Inflammatory macrophage (primary cell): Measurements from ENCODE around the gene DLX5.

Experiments
- DNase-seq, 2 donors: peaks; one replicate each; pipeline ENCODE4 v3.0.0-alpha.2; 2020 to 2022

The DLX5 gene

DNA sequence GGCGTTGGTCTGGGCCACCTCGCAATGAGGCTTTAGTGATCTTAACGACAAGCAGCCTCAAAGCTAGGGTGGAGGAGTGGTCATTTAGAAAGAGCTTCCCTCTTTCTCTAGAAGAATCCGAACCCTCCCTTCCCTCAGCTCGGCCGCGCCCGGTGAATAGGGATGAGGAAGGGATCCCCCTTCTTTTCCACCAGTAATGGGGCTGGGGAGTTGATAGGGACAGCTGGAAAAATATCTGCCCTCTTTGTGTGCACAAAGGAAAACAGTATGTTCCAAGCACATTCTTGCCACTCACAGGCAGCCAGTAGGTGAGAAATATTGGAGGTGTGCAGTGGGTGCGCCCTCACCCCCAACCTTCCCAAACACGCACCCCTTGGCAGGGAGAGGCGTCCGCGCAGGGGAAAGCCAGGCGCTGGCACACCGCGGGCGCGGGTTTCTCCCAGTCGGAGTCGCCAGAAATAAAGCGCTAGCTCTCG is 6.5 kb downstream of the DLX5 start:
- no peak for DNase-seq

DNA sequence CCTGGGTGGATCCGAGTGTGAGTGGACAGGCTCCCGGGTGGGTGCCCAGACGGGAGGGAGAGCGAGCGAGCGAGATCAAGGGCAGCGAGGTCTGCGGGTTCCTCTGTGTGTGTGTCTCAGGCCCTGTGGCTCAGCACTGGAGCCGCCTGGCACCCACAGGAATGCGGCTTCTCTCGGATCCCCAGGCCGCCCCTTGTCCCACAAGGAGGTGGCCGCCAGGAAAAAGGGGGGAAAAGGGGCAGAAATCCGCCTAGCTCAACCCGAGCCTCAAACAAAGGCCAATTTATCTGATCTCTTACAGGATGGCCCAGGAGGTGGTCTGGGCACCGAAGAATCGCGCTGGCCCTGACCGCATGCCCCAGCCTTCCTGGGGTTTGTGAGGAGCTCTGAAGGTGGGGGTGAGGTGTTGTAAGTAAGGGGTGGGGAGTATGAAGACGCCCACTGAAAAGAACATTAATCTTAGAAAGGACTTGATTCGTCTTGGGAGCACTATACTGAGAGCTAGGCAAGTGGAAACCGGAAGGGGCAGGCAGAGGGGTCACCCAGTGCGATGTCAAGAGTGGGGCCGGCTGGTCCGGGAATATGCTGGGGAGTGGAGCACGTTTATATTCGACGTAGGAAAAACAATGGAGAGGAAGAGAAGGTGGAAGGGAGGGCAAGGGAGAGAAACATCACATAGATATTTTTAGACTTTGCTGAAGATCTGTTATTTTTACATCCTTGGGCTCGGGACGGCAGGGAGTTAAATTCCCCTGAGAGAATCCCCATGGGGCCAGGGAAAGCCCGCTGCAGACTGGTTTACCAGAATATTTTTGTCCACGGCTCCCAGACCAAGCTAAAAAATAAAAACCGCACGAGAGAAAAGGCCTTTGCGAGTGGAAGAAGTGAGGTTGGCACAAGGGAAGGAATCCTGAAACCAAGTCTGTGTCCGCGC is 7.2 kb downstream of the DLX5 start:
- DNase-seq: no peak

DNA sequence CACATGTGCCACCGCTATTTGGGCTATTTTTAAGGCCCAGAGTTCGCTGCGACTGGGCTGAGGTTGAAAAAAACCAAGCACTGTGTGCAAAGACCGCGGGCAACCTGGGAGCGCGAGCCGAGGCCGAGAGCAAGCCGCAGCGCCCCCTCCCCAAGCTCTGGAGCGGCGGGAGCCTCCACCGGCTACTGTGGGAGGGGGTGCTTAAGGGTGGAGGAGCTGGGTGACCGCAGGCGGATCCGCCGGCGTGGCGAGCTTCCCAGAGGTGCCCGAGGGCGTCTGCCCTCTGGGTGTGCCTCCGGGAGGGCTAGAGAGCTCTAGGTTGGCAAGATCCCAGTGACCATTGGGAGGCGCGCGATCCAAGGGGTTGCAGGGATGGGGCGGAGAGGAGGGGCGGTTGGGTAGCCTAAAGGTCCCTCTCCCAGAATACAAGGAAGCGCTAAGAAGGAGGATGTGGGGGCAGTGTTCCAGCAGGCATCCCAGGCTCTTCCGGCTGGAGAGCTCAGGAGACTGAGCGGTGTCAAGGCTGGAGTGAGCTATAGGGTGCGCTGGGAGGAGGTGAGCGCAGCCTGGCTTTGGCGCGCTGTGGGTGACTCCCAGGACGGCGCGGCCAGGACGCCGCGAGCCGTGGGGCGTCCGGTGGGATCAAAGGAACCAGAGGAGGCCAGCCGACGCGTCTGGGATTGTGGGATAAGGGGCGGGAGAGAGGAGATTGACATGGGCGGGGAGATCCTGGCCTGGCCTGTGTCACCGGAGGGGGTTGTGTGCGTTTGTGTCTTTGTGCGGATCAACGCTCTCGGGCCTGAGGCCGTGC is 8.0 kb downstream of the DLX5 start:
- no peak for DNase-seq

DNA sequence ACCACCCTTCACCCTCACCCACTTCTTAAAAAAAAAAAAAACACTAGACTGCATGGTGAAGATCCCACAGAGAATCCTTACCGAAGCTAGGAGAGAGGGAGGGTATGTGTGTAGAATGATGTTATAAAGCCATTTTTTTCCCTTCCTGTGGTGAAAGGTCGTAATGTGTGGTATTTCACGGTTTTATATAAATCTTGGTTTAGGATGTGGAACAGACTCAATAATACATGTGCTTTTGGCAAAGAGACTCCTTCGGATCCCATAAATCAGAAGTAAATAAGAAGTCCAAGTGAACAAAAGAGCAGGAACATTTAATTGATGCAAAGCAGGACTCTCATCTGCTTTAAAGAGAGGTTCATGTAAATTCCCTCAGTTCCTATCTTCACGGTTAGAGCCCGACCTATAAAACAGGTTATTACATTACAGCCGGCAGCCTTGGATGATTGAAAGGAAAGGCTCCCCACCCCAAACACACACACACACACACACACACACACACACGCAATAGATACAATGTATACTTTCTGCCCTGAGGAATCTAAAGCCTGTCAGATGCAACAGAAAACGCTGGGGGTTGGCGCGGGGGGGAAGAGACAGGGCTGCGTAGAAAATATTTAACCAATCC is 8.8 kb downstream of the DLX5 start:
- DNase-seq: no peak

DNA sequence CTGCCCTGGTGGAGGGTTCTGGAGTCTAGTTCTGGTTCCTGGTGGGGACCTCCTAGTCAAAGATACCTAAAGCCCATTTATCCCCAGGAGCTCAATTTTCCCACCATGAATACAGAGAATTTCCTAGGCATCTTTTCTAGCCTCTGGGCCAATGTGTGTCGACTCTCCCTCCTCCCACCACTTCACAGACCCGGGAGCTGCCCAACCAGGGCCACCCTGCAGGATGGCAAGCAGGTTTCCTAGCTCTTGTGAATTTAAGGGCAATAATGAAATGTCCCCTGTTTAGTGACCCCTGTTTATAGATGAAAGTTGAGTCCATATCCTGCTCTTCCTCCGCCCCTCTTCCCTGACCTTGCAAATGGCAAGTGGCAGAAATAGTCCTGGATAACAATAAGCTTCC is 9.4 kb downstream of the DLX5 start:
- no peak for DNase-seq

DNA sequence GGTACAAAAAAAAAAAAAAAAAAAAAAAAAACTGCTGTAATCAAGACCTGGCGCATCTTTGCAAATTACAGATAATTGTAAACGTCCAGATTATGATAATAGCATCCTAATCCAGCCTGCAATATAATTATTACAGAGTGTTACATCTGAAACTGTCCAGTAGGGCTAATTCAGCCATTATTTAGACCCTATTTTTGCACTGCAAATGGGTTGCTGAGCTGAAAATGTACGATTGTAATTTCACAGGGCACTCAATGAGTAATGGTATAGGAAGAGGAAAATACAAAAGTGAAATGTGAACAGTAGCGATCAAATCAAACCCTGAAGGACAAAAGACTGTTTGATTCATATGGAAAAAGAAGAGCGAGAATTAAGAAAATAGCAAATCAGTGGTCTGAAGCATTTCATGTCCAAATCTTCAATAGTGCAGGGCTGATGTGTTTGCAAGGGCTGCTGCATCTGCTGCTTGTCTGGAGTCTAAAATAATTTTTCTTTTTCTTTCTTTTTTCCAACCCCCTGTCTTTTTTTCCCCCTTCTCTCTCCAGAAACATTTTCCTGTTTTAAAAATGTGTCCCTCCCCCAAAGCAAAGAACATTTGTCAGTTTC is 10.4 kb downstream of the DLX5 start:
- DNase-seq: no peak

DNA sequence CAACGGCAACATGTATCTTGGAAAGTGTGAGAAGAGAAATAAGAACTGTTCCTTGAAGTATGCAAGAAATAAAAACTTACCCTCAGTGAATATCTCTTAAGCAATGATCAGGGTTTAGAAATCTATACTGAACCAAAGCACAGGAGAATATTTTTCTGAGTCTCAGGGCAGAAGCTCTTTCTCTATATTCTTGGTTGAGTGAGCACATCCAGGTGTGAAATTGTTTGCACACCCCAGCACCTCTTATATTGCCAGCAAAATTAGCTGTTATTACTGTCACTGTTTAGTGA is 10.8 kb downstream of the DLX5 start:
- DNase-seq: no peak

DNA sequence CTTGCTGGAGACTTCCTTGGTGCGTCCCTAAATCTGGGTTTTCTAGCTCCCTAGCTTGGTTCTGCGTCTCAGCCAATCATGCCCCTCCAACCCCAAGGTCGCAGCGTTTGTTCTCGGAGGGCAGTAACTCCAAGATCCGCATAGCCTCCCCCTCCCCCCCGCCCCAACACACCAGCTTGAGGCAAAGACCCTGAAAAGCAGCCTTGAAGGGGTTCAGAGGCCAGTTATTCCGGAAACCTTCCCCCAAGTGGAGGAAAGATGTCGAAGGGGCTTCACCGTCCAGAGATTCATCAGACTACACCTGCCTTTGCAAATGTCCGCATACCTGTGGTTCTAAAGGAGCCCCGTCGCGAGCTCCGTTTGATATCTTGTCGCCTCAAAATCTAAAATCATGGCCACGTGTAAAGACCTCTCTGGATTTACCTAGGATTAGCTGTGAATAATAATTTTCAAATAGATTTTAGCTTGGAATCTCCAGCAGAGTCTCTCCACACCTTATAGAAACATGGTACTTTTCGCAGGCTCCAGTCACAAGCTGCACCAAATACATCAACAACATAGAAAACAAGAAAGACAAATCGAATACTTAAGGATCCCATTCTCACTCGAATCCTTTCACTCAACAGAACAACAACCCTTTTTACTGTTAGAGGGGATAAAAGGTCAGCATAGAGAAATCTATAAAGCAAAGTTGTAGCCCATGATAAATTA is 11.3 kb downstream of the DLX5 start:
- DNase-seq: no peak

DNA sequence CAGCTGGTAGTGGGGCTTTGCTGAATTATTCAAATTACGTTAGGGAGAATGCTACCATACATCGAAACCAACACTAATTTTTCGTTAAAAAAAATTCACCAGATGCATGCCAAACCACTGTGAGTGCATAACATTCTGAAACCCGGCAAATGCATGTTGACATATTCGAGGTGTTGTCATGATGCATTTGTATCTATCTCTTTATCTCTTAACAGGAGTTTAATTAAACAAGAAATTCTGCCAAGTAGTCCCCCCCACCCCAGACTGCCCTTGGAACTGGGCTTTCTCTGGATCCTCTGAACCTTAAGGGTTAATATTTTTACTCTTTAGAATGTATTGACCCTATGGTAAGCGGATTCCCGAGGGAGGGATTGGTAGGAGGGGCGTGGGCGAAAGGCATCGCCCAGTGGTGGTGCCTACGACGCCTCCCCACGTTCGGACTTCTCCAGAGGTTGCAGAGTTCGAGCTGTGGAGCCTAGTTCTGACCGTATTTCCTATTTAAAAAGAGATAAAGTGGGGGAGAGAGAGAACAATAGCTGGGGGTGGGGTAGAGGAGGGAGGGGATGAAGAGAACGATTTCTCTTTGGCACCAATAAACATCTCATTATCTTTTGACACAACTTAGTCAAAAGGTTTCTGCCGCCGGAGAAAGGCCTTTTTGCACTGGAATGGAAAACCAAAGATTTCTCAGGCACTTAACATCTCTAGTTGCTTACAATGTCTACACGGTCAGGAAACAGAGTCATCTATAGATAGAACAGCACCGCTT is 12.1 kb downstream of the DLX5 start:
- no peak for DNase-seq

DNA sequence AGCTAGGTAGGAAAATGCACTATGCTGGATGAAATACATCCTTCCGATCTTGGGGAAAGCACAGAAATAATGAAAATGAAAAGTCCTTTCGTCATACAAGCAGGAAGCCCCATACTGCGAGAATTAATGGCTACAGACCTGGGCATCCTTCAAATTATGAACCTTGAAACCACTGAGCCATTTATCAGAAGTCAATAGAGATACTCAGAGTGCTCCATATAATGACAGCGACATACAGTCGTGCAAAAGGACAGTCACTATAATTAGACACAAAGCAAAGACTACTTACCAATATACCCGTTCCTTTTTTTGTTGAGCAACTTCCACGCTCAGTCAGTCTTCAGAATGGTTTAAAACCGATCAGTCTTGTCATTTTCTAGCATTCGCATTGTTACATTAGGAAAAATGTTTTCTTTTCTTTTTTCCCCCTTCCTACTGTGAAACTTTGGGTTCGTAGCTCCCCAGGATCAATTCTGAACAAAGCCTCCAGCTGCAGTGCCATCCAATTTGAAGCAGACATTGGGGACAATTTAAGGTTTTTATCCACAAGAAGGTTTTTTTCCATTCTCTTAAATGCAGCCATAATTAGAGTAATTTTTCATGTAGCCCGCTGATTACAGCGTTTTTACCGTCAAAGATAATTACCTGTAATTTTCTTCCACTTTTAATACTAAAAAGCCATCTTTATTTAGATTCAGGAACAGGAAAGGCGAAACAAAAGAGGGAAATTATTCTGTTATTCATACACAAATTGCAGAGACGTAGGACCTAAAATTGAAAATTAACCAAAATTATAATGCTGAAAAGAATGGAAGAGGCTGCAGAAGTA is 12.9 kb downstream of the DLX5 start:
- DNase-seq: no peak

DNA sequence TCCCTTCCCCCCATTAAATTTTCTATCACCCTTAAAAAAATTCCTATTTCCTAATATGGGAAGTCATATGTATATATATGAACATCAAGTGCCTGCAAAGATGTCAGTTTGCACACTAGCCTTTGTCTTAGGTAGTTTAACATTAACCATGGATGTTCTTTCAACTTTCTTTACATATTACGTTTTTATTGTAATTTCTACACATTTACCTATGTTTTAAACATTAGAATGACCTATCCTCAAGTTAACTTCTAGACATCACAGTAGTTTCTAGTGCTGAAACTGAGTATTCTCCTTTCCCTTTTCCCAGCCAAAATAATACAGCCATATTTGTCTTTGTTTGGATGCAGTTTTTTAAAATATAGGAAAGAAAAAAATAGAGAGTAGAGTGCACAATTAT is 13.5 kb downstream of the DLX5 start:
- no peak for DNase-seq

DNA sequence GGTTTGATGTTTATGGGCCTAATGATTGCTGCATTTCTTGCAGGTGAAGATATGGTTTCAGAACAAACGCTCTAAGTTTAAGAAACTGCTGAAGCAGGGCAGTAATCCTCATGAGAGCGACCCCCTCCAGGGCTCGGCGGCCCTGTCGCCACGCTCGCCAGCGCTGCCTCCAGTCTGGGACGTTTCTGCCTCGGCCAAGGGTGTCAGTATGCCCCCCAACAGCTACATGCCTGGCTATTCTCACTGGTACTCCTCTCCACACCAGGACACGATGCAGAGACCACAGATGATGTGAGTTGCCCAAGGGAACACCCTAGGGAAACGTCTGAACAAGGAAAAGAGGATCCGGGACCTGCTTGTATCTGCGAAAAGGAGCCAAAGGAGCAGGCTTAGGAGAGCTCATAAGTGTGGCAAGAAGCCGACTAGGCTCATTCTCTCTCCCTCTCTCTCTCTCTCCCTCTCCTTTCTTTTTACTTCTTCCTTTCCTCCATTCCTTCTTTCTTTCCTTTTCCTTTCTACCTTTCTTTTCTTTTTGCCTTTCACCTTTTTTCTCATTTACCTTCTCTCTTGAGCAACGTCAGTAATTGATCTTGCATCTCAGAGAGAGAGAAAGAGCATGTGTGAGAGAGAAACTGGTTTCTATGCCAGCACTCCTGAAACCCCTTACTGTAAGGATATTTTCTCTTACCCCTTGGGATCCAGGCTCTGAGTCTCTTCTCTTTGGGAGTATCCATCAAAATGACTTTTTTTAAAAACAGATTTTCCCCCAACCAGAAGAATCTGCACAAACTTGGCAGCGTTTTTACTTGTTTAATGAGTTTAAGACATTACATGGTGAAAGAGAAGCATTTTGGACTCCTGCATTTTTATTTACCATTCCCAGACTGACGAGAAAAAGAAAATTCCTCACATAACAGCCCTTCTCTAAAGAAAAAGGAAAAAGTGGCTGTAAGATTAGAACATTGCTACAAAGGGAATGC is 14.6 kb downstream of the DLX5 start:
- no peak for DNase-seq

DNA sequence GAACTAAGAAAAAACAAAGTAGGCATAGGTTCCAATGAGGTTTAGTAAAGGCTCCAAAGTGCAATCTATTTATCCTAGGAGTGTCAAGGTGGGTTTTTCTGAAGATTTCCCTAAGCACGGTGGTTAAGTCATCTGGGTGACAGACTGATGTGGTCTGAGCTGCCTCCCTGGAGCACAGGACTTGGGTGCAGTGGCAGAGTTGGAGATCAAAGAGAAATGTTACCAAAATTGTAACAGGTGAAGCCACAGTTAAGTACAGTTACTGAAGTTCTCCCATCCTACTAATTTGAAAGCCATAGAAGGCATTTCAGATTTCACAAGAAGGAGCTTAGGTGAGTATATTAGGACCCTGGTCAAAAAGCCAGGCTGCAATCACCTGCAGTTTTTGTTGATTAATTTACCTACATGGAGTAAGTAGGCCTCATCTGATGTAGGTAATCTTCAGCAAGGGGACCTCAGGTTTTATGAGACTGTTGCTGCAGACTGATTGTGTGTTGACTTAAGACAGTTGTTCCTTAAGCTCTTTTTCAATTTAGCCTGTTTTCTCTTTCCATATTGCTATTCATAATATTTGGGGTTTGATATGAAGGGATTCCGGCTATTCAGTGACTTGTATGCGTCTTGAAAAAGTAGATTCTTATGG is 16.2 kb downstream of the DLX5 start:
- no peak for DNase-seq

DNA sequence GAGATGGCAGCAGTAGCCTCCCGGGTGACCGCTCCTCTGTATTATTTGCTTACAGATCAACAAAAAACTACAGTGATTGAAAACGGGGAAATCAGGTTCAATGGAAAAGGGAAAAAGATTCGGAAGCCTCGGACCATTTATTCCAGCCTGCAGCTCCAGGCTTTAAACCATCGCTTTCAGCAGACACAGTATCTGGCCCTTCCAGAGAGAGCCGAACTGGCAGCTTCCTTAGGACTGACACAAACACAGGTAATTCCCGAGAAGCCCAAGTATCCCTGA is 17.1 kb downstream of the DLX5 start:
- no peak for DNase-seq

DNA sequence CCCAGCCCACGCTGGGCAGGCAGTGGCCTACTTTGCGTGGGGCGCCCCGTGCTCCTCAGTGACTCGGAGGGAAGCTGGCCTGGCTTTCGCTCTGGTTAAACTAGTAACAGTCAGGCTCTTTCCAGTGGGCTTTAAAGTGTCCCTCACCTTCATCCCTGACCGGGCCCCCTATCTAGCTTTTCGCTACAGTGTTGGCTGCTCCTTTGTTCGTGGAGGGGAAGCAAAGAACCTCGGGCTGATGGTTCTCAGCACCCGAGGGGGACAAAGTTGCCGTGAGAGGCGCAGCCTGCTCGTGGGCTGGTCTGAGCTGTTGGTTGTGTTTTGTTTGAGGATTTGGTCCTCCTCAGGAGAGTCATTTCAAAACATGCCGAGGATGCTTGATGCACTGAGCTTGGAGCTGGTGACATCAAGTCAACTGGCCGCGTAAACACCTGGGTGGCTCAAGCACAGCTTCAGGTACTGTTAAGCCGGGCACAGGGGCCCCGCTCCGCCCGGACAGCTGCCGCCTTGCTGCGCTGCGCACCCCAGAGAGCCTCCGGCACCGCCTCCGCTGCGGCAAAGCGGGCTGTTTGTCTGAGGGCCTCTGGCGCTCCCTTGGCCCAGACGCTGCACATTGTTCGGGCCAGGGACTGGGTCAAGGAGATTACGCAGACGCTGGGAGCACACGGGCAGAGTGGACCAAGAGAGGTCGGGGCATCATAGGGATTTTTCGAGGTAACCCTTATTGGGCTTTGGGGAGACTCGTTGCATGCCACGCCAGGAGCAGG is 17.6 kb downstream of the DLX5 start:
- no peak for DNase-seq

DNA sequence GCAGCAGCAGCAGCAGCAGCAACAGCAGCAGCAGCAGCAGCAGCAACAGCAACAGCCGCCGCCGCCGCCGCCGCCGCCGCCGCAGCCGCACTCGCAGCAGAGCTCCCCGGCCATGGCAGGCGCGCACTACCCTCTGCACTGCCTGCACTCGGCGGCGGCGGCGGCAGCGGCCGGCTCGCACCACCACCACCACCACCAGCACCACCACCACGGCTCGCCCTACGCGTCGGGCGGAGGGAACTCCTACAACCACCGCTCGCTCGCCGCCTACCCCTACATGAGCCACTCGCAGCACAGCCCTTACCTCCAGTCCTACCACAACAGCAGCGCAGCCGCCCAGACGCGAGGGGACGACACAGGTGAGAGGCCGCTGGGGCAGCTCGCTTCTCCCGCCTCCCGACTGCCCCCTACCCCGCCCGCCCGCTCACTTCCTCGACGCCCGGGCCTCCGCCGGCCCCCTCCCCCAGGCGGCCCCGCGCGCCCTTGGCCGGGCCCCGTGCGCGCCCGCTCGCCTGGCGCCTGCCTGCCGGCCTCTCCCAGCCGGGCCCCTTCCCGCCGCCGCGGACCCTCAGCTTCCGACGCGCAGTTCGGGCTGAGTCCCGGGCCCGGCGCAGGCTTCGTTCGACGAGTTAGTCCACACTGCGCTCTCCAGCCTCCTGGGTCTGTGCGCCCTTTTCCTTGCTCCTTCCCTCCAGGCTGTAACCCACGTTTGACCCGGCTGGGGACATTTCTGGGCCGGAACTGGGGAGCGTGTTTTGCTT is 18.4 kb downstream of the DLX5 start:
- no peak for DNase-seq
